HG02610 (cell line): ENCODE results near the gene AGAP3.

Experiments
- ATAC-seq: cut with Tn5 transposase; IDR thresholded peaks from one replicate; pipeline ENCODE4 v1.9.1; 2021; ENCODE audit warnings: mild to moderate bottlenecking, moderate library complexity; ENCODE audit not compliant: unreplicated experiment

The AGAP3 gene

DNA sequence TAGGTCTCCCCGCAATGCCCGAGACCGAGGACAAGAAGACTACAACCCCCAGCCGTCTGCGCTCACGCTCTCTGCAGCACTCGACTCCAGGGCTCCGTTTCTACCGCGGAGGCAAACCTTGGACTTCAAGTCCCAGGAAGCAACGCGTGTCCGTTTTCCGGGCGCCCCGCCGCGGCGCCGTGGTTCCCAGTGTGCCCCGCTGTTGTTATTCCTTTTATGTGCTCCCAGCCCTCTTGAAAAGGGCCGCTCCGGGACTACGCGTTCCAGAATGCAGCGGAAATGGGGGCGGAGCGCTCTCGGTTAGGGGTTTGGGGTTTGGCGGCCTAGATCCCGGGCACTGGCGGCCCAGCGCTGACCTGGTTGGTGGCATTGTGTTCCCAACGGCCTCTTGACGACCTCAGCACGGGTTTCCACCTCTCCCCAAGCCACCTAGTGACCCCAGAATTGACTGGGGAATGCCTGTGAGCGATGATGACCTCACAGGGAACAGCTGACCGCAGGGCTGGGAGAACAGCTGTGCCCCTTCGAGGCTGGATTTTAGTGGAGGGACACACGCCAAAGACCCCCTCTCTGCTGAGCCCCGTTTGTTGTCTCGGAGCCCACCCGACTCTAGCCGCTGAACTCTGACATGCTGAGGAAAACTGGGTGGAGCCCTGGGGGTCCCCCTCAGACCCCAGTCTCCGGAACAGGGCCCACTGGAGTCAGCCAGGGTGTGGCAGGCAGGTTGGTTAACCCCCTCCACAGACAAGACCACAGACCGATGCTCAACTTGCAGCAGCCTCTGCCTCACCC is 28.1 kb upstream of the AGAP3 start:
- peak; percentile 91 for ATAC-seq

DNA sequence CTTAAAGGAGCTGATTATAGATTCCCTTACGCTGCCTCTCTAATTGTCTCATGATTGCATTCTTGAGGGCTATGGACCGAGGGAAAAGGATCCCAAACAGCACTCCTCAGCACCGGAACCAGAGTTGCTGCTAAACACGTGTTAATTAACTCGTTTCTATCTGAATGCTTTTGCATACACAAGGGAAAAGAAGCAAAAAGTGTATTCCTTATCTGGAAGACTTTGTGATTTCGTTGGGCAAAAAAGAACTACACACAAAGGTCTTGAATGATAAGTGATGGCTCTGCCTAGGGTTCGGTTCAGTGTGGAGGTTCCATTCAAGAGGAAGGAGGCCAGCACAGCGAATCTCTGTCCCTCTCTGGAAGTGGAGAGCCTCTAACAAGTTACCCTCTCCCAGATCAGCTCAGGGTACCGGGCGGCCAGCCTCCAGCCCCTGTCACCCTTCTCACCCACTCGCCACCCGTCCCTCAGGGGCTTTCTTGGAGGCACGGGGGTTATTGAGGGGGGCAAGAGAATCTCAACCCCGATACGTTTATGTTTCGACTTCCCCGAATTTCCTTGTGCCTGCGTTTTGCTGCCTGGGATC is 27.4 kb upstream of the AGAP3 start:
- ATAC-seq = no peak

DNA sequence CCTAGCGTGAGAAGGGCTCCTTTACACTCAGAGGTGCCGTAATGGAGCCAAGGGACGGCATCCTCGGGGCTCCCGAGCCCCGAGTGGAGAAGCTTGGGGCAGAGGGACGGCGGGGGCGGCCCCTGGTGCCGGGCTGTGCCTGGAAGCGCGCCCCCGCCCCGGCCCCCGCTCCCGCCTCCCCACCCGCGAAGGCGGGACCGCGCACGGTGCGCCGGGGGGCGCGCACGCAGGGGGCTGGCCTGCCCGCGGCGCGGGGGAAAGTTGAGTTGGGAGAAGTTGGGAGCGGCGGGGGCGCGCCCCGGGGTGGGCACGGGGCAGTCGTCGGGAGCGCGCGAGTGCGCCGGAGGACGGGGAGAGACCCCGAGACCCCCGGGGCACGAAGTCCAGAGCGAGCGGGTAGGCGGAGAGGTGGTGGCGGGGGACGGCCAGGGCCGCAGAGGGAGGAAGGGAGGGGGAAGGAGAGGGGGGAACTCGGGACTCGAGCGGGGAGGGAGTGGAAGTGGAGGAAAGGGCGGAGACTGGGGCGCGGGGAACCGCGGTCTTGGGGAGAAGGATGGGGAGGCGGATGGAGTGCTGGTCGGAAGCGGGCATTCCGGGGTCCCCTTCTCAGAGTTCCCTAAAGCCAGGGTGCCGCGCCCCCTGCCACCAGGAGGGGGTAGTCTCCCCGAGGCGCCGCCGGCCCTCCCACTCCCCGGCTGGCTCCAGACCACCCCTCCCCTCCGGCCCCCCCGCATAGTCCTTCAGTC is 26.7 kb upstream of the AGAP3 start, which contains the start of gene SLC4A2:
Gene SLC4A2, plus strand, starts transcription at position 223 of the 746 bp plus-strand sequence. CDS start 2,399 bp downstream, outside the sequence.
- ATAC-seq = peak; percentile 23

DNA sequence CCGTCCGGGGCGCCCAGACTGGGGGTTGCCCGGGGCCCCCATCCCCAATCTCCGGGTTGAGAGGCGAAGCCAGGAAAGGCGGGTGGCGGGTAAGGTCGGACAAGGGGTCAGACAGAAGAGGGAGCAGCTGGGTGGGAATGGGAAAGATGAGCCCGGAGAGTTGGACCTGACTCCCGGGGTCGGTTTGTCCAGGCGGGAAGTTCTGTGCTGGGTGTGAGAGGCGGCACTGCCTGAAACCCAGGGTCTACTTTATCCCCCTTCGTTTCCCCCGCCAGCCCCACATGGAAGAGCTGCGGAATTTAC is 26.2 kb upstream of the AGAP3 start:
- no peak for ATAC-seq

DNA sequence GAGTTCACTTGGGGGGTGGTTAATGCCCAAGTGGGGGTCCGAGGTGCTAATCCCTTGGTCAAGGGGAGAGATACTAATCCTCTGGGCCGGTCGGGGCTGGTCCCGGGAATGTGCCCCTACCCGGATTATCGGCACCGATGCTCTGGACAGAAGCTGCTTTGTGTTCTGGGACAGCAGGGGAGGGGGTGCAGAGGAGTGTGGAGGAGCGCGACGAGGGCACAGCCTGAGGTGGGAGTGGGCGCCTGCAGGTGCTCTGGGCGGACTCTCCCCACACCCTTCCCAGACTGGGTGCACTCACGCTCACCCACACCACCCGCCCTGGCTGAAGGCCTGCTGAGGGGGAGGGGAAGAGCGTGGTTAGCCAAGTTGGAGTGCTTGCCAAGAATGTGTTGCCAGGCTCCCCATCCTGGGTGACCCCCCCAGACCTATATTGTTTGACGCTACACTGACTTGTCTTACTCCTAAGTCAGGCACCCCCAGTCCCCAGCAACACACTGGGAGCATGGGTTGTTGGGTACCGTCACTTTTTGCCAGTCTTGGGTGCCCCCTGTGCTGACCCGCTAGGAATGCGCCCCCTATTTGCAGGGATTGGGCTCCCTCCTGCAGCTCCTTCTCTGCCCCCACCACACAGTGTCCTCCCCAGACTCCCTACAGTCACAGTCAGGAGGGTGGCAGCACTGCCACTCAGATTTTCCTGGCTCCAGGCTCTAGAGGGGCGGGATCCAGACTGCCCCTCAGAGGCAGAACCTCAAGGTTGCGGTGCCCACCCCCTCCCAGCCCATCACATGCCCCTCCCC is 25.7 kb upstream of the AGAP3 start:
- no peak for ATAC-seq

DNA sequence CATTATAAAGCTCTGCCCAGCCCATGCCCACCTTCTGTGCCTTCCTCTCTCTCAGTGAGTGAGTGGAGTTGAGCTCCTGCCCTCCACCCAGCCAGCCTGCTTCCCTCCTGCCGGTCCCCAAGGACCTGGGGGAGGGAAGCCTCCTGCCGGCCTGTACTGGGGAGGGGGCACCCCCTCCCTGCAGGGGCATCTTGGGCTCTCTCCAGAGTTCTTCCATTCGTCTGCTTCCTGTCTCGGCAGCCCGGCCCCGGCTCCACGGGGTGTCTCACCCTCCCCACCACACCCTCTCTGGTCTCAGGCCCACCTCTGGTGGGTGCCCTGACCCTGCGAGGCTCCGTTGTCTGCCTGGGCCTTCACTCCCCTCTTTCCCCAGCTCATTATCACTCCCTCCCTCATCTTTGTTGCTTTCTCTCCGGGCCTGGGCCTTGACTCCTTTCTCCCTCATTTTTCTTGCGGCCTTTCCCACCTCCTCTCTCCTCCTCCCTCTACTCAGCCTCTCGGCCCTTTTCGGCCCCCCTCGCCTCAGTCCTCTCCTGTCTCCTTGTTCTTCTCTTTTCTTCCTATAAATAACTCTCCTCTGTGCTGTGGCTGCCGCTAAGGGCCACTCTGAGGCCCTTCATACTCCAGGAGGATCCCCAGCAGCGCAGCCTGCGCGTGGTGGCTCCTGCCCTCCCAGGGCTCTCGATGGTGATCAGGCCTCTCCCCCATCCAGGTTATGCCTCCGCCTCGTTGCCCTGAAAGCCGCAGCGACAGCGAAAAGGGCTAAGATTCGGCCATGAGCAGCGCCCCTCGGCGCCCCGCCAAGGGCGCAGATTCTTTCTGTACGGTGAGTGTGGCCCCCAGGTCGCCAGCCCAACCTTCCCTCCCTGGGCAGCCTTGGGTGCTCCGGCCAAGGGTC is 24.8 kb upstream of the AGAP3 start:
- ATAC-seq = no peak

DNA sequence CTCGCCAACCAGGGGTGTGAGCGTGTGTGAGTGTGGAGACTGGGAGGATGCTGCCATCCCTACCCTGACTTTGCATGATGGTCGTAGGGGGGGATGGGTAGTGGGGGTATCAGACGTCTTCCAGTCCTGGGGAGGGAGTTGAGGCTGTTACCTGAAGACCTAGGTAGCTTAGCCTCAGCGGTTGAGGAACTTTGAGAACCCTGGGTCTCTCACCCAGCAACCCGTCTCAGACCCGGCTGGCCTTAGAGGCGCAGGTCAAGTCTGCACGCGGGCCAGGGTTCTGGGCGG is 24.2 kb upstream of the AGAP3 start:
- ATAC-seq = no peak

DNA sequence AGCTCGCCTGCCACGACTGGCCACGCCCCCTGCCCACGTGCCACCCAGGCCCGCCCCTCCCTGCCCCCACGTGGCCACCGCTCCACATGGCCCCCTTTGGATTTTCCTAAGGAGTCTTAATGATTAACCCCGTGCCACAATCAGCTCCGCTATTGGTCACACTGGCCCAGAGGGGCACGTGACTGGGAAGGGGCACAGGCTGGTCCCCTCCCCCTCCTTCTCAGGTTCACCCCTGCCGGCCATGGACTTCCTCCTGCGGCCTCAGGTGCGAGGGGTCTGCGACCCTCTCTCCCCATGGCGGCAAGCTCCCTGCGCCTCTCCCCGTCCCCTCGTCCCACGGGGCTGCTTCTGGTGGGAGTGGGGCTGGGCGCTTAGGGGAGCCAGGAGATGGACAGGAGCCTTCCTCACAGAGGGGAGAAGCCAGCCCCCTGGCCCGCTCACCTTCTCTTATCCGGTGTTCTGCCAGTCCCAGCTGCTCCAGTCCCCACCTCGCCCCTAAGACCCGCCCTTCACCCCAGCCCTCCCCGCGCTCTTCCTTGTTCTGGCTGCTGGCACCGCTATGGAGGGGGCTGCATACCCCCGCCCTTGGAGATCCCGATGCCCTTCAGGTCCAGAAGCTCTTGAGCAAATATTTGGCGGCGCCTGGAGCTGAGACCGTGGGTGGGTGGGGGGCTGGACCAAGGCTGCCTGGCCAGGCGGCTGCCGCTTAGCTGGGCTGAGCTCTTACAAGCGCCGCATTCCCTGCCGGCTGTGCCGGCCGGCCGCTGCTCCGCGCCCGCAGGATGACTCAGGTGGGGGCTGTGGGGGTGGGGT is 23.7 kb upstream of the AGAP3 start:
- no peak for ATAC-seq

DNA sequence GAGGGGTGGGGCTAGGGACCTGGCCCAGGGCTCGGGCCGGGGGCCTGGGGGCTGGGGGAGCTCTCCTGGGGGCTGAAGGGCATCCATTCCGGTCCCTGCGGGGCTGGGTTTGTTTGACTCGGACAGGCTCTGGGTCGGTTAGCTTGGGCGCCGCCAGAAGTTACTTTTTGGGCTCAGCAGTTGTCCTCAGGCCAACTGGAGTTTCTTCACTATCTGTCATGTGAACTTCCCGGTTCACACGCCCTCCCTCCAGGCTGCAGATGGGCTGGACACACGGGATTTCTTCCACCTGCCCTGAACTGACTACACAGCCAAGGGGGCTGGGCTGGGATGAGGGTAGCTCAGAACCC is 23.1 kb upstream of the AGAP3 start:
- no peak for ATAC-seq

DNA sequence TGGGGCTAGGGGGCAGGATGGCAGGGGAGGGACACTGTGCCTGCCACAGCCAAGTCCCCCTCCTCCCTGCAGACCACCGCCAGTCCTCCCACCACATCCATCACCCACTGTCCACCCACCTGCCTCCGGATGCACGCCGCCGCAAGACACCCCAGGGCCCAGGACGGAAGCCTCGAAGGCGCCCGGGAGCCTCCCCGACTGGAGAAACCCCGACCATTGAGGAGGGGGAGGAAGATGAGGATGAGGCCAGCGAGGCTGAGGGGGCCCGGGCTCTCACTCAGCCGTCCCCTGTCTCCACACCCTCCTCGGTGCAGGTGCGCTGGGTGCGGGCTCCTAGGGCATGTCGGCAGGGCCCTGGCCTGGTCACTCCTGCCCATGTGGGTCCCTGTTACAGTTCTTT is 21.8 kb upstream of the AGAP3 start:
- ATAC-seq = no peak

DNA sequence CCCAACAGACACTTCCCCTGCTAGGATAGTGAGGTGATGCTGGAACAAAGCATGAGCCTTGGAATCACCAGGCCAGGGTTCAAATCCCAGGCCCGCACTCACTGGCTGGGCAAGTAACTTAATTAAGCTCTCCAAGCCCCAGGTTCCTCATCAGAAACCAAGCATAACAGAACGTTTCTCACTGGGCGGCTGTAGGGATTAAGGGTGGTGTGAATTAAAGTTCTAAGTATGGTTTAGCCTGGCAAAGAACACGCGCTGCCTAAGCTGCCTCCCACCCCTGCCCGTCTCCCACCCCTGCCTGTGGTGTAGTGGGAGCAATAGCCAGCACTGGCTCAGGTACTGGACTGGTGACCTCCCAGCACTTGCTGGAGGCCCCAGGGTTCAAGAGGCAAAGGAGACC is 21.3 kb upstream of the AGAP3 start:
- ATAC-seq = no peak

DNA sequence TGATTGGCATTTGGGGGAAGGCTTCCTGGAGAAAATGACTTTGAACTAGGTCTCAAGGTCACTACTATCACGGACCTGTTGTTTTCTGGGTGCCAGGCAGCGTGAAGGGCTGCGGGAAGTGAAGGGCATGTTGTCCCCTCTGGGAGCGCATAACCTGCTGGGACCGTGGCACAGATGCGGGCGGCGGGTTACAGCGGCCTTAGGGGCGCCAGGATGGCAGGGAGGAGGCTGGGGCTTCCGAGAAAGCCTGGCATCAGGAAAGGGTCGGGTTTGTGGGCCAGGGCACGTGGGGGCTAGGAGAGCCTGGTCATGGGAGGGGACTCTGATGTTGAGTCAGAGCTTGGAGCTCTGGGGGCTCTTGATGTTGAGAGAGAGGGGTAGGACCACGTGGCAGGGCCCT is 20.8 kb upstream of the AGAP3 start:
- no peak for ATAC-seq

DNA sequence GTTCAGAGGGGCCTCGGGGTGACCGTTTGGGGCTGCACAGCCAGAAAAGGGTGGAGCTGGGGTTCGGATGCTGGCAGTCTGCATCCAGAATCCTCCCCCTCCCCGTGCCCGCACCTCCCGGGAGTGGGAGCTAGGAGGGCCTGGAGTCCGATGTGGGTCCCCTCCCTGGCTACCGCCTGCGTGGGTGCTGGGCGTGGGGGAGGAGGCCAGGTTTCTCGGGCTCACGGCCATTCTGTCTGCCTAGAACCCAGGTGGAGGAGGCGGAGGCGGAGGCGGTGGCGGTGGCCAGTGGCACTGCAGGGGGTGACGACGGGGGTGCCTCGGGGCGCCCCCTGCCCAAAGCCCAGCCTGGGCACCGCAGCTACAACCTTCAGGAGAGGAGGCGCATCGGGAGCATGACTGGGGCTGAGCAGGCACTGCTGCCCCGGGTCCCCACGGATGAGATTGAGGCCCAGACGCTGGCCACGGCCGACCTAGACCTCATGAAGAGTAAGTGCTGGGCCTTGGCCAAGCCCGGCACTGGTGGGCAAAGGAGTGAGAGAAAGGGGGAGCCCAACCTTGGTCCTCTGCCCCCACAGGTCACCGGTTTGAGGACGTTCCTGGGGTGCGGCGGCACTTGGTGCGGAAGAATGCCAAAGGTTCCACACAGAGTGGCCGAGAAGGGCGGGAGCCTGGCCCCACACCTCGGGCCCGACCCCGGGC is 19.9 kb upstream of the AGAP3 start:
- ATAC-seq = no peak

DNA sequence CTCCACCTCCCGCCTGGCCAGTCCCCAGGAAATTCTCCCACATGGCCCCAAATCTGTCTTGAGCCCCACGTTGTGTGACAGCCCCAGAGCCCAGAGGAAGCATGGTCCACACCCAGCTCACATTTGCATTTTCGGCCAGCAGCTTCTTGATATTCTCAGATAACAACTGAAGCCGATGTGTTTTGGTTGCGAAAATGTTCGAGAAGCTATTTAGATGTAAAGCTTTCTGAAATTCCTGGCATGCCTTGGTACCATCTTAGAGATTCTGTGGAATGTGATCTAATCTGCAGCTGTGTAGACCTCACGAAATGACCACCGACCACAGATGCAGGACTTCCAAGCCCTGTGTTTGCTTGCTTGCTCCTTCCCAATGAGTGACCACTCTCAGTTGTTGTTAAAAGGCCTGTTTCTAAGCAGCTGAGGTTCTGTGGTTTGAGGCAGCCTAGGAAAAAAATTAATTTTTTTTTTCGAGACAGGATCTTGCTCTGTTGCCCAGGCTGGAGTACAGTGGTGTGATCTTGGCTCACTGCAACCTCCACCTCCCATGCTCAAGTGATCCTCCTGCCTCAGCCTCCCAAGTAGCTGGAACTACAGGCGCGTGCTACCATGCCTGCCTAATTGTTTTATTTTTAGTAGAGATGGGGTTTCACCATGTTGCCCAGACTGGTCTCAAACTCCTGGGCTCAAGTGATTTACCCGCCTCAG is 18.1 kb upstream of the AGAP3 start:
- ATAC-seq = no peak

DNA sequence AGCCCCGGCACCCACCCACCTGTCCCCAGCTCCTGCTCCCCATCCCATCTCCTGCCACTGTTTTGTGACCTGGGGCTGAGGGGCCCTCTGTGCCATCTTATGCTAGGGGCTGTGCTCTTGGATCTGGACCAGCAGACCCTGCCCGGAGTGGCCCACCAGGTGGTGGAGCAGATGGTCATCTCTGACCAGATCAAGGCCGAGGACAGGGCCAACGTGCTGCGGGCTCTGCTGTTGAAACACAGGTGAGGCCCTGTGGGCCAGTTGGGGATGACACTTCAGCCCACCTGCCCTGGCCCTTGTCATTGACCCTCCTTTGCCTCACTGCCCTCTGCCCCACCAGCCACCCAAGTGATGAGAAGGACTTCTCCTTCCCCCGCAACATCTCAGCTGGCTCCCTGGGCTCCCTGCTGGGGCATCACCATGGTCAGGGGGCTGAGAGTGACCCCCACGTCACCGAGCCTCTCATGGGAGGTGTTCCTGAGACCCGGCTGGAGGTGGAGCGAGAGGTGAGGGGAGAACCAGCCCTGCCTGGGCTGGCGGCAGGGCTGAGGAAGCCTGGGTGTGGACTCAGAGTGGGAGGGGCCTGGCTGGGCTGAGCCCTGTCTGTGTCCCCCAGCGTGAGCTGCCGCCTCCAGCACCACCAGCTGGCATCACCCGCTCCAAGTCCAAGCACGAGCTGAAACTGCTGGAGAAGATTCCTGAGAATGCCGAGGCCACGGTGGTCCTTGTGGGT is 16.3 kb upstream of the AGAP3 start:
- ATAC-seq = no peak

DNA sequence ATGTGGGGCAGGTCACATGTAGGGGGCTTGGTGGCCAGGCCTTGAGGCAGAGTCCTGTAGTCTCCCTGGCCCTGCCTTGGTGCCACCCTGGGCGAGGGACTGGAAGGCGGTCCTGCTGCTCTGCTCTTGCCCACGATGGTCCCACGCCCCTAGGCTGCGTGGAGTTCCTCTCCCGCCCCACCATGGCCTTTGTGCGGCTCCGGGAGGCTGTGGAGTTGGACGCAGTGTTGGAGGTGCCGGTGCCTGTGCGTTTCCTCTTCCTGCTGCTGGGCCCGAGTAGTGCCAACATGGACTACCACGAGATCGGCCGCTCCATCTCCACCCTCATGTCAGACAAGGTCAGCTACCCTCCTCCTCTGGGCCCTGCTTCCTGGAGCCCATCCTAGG is 15.7 kb upstream of the AGAP3 start:
- no peak for ATAC-seq

DNA sequence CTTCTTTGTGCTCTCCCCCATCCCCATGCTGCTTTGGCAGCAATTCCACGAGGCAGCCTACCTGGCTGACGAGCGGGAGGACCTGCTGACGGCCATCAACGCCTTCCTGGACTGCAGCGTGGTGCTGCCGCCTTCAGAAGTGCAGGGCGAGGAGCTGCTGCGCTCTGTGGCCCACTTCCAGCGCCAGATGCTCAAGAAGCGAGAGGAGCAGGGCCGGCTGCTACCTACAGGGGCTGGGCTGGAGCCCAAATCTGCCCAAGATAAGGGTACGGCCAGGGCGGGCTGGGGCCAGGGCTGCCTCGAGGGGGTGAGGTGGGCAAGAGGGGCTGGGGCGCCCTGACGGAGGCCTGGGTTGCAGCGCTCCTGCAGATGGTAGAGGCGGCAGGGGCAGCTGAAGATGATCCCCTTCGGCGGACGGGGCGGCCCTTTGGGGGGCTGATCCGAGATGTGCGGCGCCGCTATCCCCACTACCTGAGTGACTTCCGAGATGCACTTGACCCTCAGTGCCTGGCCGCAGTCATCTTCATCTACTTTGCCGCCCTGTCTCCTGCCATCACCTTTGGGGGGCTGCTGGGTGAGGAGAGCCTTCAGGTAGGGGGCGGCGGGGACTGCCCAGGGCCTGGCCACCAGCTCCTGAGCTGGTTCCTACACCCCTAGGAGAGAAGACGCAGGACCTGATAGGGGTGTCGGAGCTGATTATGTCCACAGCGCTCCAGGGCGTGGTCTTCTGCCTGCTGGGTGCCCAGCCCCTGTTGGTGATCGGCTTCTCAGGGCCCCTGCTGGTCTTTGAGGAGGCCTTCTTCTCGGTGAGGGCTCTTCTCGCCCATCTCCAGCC is 15.0 kb upstream of the AGAP3 start:
- no peak for ATAC-seq
